Heart left ventricle (tissue), 16 donors: ENCODE measurements around the gene TMPRSS7. TPM values are rescaled to one million over a fixed set of nuclear protein-coding genes. Genes with fewer than 3 reads are reported as not detected.

Experiments
- ATAC-seq, 4 donors: fragments of 200-7000 bp; cut with Tn5 transposase; one replicate each; pipeline ENCODE4 v1.9.1; 2020 to 2022; ENCODE audit warnings: moderate library complexity in 4 of 4, mild to moderate bottlenecking in 3 of 4, moderate number of reproducible peaks in 1 of 4
- DNase-seq, 5 donors: peaks; one replicate each; pipeline ENCODE4 v3.0.0-alpha.2; 2020
- H3K27ac ChIP-seq, 12 donors: fragments of 200-600 bp; sonication (generic) in 4 of 12; one replicate each; pipeline versions ENCODE4 v1.5.0 to v1.8.0; 2016 to 2022; ENCODE audit warnings: mild to moderate bottlenecking in 2 of 12
- H3K27me3 ChIP-seq, 9 donors: fragments of 200-600 bp; sonication (generic) in 2 of 9; one replicate each; pipeline versions ENCODE4 v1.5.1 to v1.8.0; 2016 to 2022; ENCODE audit warnings: mild to moderate bottlenecking in 3 of 9
- H3K36me3 ChIP-seq, 9 donors: fragments of 200-600 bp; sonication (generic) in 2 of 9; one replicate each; pipeline versions ENCODE4 v1.5.0 to v1.8.0; 2018 to 2022; ENCODE audit warnings: mild to moderate bottlenecking in 2 of 9
- H3K4me1 ChIP-seq, 12 donors: fragments of 200-600 bp; sonication (generic) in 4 of 12; one replicate each; pipeline versions ENCODE4 v1.5.0 to v1.8.0; 2016 to 2022; ENCODE audit warnings: mild to moderate bottlenecking in 3 of 12
- H3K4me3 ChIP-seq, 12 donors: fragments of 200-600 bp; sonication (generic) in 4 of 12; one replicate each; pipeline versions ENCODE4 v1.5.0 to v1.8.0; 2017 to 2022; ENCODE audit warnings: mild to moderate bottlenecking in 9 of 12, moderate library complexity in 4 of 12
- H3K9me3 ChIP-seq, 12 donors: fragments of 200-600 bp; sonication (generic) in 4 of 12; one replicate each; pipeline versions ENCODE4 v1.5.0 to v1.8.0; 2016 to 2022; ENCODE audit warnings: mild to moderate bottlenecking in 1 of 12
- POLR2A ChIP-seq, 2 donors: fragments of 450-650 bp; IDR thresholded peaks; one replicate each; pipeline ENCODE4 v1.6.1; 2017; ENCODE audit warnings: antibody characterized with exemption in 2 of 2, mild to moderate bottlenecking in 2 of 2, moderate library complexity in 2 of 2
- WGBS, 4 donors: extraction: QIAGEN DNeasy Blood & Tissue Kit in 2 of 4; methylation state at CpG; one replicate each; pipeline versions ENCODE4 v1.1.5 to v1.1.7; 2013 to 2018; 5-methylcytosine and 5-hydroxymethylcytosine counted together
- intact Hi-C, 10 donors: fragments of 100-400 bp; cut with DNase I; formaldehyde crosslinking; loops; one replicate each; pipeline versions ENCODE4 v1.11.1 to v1.14.2; 2022
- polyA plus RNA-seq, 2 donors: library from polyadenylated mRNA; stranded (reverse); fragments of 200-250 nt; gene quantifications; one replicate each; pipeline ENCODE4 v1.2.3, GENCODE V29; 2013
- total RNA-seq, 9 donors: library from RNA; depleted of rRNA in 2 of 9; stranded (reverse); fragments of >200 nt in 2 of 9; fragmentation: NEBNext Ultra II Directional in 3 of 9; extraction: Animal tissue kit (Norgen Biotek cat#: 25700) in 3 of 9; gene quantifications; one replicate each; pipeline versions ENCODE4 v1.1.0 to v1.2.4, GENCODE V29; 2016 to 2023
- TF ChIP-seq, protein P1 (sequence below), 12 donors: fragments of 200-600 bp; sonication (generic) in 4 of 12; IDR thresholded peaks; one replicate each; pipeline versions ENCODE4 v1.5.0 to v1.8.0; 2018 to 2022; ENCODE audit warnings: antibody characterized with exemption in 12 of 12, mild to moderate bottlenecking in 5 of 12
- donor health status: ischemic (EF 13 %, LVEDD 7.1; RV severe dilation, severe dysfunction).
- donor health status: healthy with polysubstance abuse.
- donor health status: DM: no; HTN: yes; CAD: no.
- donor health status: DM: no; HTN: no; CAD: no.
- donor health status: ischemic (EF 25% LVEDD 6.9; RV normal size, moderate dysfunction).
- donor health status: ischemic (EF 25% LVEDD 5.7; RV mildly dilated, moderate dysfunction).
- donor health status: healthy.
- donor health status: DM: yes; HTN: yes; CAD: no.
- donor health status: ischemic (EF 35%, LVEDD 5.7; RV mildly dilated, moderate dysfunction).
- donor health status: nonischemic (EF 11% LVEDD 7.7; RV severe dilation, severe dysfunction).
- donor health status: DM: yes; HTN: yes; CAD: no.
- donor health status: PGD.
- donor health status: ischemic (EF 29% LVEDD 5.4; RV normal size, mild dysfunction).
- donor health status: nonischemic (EF 23%, LVEDD 6.1; RV moderate dilation, normal function).

The TMPRSS7 gene
- total and polyA plus RNA-seq, 11 donors: not detected

DNA sequence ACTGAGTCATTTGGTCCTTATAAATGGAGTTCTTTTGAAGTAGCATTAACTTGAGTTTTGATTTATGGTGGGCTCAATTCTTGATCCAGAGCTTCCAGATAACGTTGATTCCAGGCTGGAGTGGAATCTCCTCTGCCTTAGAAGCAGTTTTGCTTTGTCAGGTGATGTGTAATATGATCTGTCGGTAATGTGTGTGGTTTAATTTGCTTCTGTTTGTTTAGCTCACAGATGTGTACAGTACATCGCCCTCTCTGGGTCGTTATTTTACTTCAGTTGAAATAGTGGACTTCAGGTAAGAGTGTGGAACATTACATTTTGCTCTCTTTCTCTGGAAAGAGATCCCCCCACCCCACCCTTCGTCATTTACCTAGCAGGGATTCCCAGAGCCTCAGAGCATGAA, 74.8 kb downstream of the TMPRSS7 start:
- H3K9me3 ChIP-seq: no peaks in the 10 kb centered on the region
- H3K4me3 ChIP-seq: no peak overlapping the region
- TF ChIP-seq, protein P1, sequence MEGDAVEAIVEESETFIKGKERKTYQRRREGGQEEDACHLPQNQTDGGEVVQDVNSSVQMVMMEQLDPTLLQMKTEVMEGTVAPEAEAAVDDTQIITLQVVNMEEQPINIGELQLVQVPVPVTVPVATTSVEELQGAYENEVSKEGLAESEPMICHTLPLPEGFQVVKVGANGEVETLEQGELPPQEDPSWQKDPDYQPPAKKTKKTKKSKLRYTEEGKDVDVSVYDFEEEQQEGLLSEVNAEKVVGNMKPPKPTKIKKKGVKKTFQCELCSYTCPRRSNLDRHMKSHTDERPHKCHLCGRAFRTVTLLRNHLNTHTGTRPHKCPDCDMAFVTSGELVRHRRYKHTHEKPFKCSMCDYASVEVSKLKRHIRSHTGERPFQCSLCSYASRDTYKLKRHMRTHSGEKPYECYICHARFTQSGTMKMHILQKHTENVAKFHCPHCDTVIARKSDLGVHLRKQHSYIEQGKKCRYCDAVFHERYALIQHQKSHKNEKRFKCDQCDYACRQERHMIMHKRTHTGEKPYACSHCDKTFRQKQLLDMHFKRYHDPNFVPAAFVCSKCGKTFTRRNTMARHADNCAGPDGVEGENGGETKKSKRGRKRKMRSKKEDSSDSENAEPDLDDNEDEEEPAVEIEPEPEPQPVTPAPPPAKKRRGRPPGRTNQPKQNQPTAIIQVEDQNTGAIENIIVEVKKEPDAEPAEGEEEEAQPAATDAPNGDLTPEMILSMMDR (IDR thresholded peaks at IDR 0.05): no peak
- no peak for TF ChIP-seq POLR2A (IDR thresholded peaks at IDR 0.05)
- ATAC-seq: no peak
- H3K4me1 ChIP-seq: no peaks in the 10 kb centered on the region
- no peaks in the 10 kb centered on the region for H3K27me3 ChIP-seq
- H3K36me3 ChIP-seq: peaks cover 0 to 17% (median 0%) of the 10 kb centered on the region in 9 donors
- H3K27ac ChIP-seq: no peak overlapping the region
- 80 to 86% (median 83%) methylated on average over 5 of the region's 5 CpGs for WGBS, 4 donors
- no peak for DNase-seq
- intact Hi-C loops: no loop called here

DNA sequence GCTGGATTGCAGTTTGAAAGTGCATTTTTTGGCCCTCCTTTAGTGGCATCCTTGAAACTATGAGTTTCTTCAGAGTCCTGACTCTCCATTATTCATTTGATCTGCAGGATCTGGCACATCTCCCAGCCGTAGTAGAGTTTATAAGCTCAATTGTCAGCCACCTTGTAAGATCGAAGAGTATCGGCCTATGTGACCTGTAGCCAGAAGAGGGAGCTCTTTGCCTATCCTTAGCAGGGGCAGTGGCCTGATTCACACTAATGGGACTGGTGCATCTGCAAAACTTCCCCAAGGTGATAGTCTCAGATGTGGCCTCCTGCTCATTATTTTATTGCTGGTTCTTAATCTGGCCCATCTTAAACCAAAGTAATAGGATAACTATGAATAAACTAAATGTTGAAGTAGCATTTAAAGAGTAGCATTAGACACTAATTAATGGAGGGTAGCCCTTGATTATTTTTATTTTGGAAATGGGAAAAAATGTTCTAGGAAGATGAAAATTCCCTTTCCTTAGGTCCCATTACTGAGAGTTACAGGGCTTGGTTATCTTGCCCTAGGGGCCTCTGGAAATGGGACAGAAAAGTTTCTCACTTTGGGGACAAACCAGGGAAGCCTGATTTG, 77.4 kb downstream of the TMPRSS7 start:
- intact Hi-C loops: loop anchor here in 9 of 10 donors (2.0 to 10.0 kb wide), 5 partner anchors 173 to 423 kb away; no protein-coding TSS in a partner anchor
- Histone ChIP-seq H3K27ac (no peak overlapping the region), H3K4me1 (peaks cover 0 to 15% (median 8%) of the 10 kb centered on the region in 12 donors), H3K4me3 (no peak overlapping the region), H3K36me3 (peaks cover 0 to 13% (median 0%) of the 10 kb centered on the region in 9 donors), H3K9me3 (no peaks in the 10 kb centered on the region), H3K27me3 (no peaks in the 10 kb centered on the region)
- peak in 2 of 5 donors; percentile 39 to 40 for DNase-seq
- peak; percentile 64 to 86 (median 77) for ATAC-seq
- 17 to 23% (median 21%) methylated on average over 3 of the region's 3 CpGs for WGBS, 4 donors
- TF ChIP-seq, protein P1 (IDR thresholded peaks at IDR 0.05): peak; percentile 62 to 82 (median 70)
- TF ChIP-seq POLR2A (IDR thresholded peaks at IDR 0.05): no peak

DNA sequence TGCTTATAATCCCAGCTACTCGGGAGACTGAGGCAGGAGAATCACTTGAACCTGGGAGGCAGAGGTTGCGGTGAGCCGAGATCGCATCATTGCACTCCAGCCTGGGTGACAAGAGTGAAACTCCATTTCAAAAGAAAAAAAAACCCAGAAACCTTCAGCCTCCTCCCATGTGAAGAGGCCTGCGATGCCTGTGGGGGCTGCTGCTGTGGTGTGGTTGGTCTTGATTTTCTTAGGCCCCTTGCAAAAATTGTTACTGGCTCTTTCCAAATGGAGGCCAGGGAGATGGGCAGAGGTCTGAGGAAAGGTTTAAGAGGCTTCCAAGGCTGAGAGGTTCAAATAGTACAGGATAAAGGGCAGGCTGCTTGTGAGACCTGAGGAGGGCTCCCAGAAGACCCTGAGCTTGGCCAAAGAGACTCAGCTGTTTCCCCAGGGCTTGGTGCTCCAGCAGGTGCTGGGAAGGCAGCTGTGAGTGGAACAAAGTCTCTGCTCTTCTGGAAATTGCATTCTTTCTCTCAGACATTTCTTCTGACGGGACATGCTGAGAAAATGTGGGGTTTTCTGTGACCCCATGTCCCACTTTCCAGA, 80.1 kb downstream of the TMPRSS7 start:
- ATAC-seq (no peak), DNase-seq (no peak)
- Histone ChIP-seq H3K9me3 (no peaks in the 10 kb centered on the region), H3K4me1 (peaks cover 0 to 36% (median 9%) of the 10 kb centered on the region in 12 donors), H3K27me3 (no peaks in the 10 kb centered on the region), H3K36me3 (peaks cover 0 to 13% (median 0%) of the 10 kb centered on the region in 9 donors), H3K27ac (no peak overlapping the region), H3K4me3 (no peak overlapping the region)
- intact Hi-C loops: loop anchor here in 9 of 10 donors (5.0 to 10.0 kb wide), 5 partner anchors 170 to 420 kb away; partner anchors contain the start of gene SLC9C1 (in 1 of the 9)
- 91 to 96% (median 93%) methylated on average over 6 of the region's 6 CpGs for WGBS, 4 donors
- TF ChIP-seq POLR2A (IDR thresholded peaks at IDR 0.05): no peak
- TF ChIP-seq, protein P1 (IDR thresholded peaks at IDR 0.05): no peak

DNA sequence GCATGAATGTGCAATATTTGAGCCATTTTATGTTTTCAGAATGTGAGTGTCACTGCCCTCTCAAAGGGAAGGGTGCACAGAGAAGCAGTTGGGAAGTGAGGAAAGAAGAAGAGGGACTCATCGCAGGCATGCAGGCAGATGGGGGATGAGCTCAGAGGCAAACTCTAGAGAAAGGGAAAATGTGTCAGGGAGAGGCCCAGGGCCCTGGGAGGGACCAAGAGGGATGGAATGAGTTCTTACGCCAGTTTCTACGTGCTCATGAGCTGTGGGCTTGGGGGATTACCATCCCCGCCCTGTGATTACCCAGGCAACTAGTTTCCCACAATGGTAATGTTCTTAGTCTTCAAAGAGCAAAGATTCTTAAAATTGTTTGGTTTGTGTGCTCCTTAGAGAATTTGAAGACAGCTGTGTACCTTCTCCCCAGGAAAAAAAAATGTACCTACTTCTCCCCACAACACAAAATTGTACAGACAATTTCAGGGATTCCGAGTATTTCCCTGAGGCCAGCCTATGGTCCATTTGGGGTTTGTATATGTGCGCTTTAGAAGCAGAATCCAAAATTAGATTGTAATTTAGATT, 80.7 kb downstream of the TMPRSS7 start:
- no peaks in the 10 kb centered on the region for H3K27me3 ChIP-seq
- no peak overlapping the region for H3K4me3 ChIP-seq
- no peak for TF ChIP-seq POLR2A (IDR thresholded peaks at IDR 0.05)
- TF ChIP-seq, protein P1 (IDR thresholded peaks at IDR 0.05): no peak
- H3K36me3 ChIP-seq: peaks cover 0 to 9% (median 0%) of the 10 kb centered on the region in 9 donors
- ATAC-seq (no peak), DNase-seq (no peak)
- H3K9me3 ChIP-seq: no peaks in the 10 kb centered on the region
- H3K27ac ChIP-seq: no peak overlapping the region
- 81 to 90% (median 87%) methylated on average over 6 of the region's 6 CpGs for WGBS, 4 donors
- H3K4me1 ChIP-seq: peaks cover 0 to 42% (median 9%) of the 10 kb centered on the region in 12 donors
- intact Hi-C loops: loop anchor here in 6 of 10 donors (5.0 to 10.0 kb wide), 3 partner anchors 170 to 420 kb away; partner anchors contain the start of gene SLC9C1 (in 1 of the 6)
